ENCODE results near the gene PDXK.
A peak's percentile ranks its signal among the peaks of the same experiment; 100 is the strongest.

DNA sequence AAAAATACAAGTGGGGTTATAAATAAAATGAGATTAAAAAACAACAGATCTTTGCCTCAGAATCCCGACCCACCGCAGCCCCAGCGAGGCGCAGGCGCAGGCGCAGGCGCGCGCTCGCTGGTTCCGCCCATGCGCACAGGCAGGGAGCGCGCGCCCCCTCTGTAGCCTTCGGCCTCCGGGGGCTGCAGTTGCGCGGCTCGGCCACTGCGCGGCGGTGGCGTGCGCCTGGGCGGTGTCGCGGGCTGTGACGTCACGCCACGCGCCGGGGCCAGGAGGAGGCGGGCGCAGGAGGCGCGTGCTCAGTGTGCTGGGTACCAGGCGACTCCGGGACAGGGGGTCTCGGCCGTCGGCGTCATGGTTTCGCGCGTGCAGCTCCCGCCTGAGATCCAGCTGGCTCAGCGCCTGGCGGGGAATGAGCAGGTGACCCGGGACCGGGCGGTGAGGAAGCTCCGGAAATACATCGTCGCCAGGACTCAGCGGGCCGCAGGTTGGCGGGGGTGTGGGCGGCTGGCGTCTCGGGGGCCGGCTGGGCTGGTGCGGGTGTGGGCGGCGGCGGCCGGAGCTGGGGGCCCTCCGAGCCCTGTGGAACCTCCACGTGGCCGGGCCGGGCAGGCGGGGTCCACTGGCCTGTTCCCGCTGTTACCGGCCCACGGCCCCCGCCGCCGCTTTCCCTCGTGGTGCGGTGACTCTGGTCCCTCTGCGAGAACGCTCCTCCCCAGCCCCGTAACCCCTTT lies 70.5 kb downstream of the PDXK start, which contains the start of gene RRP1:
- TF ChIP-seq, protein P1, sequence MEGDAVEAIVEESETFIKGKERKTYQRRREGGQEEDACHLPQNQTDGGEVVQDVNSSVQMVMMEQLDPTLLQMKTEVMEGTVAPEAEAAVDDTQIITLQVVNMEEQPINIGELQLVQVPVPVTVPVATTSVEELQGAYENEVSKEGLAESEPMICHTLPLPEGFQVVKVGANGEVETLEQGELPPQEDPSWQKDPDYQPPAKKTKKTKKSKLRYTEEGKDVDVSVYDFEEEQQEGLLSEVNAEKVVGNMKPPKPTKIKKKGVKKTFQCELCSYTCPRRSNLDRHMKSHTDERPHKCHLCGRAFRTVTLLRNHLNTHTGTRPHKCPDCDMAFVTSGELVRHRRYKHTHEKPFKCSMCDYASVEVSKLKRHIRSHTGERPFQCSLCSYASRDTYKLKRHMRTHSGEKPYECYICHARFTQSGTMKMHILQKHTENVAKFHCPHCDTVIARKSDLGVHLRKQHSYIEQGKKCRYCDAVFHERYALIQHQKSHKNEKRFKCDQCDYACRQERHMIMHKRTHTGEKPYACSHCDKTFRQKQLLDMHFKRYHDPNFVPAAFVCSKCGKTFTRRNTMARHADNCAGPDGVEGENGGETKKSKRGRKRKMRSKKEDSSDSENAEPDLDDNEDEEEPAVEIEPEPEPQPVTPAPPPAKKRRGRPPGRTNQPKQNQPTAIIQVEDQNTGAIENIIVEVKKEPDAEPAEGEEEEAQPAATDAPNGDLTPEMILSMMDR (IDR thresholded peaks at IDR 0.05): peak; percentile 100
- no peak for TF ChIP-seq POLR2A (IDR thresholded peaks at IDR 0.05)

Data from testis (tissue), 2 donors.